ENCODE data around the gene ATF7IP2.

Gene ATF7IP2

GRCh38 chr16:10367616-10368188, 18.2 kb upstream of the ATF7IP2 start:
- DNase-seq (ENCODE audit: low read depth): no peak
- TF ChIP-seq CTCF (IDR thresholded peaks at IDR 0.05; ENCODE audit: insufficient read depth, low read depth, low read length, missing control alignments): no peak
- no peak overlapping the region for H3K4me3 ChIP-seq (ENCODE audit: low read depth, low read length)

GRCh38 chr16:10368969-10369551, 16.8 kb upstream of the ATF7IP2 start:
- no peak for TF ChIP-seq CTCF (IDR thresholded peaks at IDR 0.05; ENCODE audit: insufficient read depth, low read depth, low read length, missing control alignments)
- DNase-seq (ENCODE audit: low read depth): peak; percentile 14
- no peak overlapping the region for H3K4me3 ChIP-seq (ENCODE audit: low read depth, low read length)

- TF ChIP-seq CTCF (IDR thresholded peaks at IDR 0.05; ENCODE audit: insufficient read depth, low read depth, low read length, missing control alignments): no peak
- no peak overlapping the region for H3K4me3 ChIP-seq (ENCODE audit: low read depth, low read length)
- DNase-seq (ENCODE audit: low read depth): peak; percentile 55
These were observed 15.7 kb upstream of the ATF7IP2 start for GRCh38 chr16:10370096-10370726.

- no peak overlapping the region for H3K4me3 ChIP-seq (ENCODE audit: low read depth, low read length)
- TF ChIP-seq CTCF (IDR thresholded peaks at IDR 0.05; ENCODE audit: insufficient read depth, low read depth, low read length, missing control alignments): no peak
- DNase-seq (ENCODE audit: low read depth): no peak
These were observed 14.3 kb upstream of the ATF7IP2 start for GRCh38 chr16:10371592-10371991.

GRCh38 chr16:10373556-10373955, 12.3 kb upstream of the ATF7IP2 start:
- H3K4me3 ChIP-seq (ENCODE audit: low read depth, low read length): no peak overlapping the region
- TF ChIP-seq CTCF (IDR thresholded peaks at IDR 0.05; ENCODE audit: insufficient read depth, low read depth, low read length, missing control alignments): no peak
- DNase-seq (ENCODE audit: low read depth): no peak

- DNase-seq (ENCODE audit: low read depth): no peak
- no peak for TF ChIP-seq CTCF (IDR thresholded peaks at IDR 0.05; ENCODE audit: insufficient read depth, low read depth, low read length, missing control alignments)
- H3K4me3 ChIP-seq (ENCODE audit: low read depth, low read length): no peak overlapping the region
These were observed 9.6 kb upstream of the ATF7IP2 start for GRCh38 chr16:10376229-10376628.

All from GM12865 (cell line).